Measurements from ENCODE around the gene KRTAP4-3.
"Not testable (repeated sequence)": the region's sequence is repeated elsewhere in the genome, so short reads cannot be mapped to it uniquely, and the experiment has no call there.

Gene KRTAP4-3

GRCh38 chr17:41131979-41132378 lies 36.0 kb downstream of the KRTAP4-3 start:
- TF ChIP-seq, protein P1, sequence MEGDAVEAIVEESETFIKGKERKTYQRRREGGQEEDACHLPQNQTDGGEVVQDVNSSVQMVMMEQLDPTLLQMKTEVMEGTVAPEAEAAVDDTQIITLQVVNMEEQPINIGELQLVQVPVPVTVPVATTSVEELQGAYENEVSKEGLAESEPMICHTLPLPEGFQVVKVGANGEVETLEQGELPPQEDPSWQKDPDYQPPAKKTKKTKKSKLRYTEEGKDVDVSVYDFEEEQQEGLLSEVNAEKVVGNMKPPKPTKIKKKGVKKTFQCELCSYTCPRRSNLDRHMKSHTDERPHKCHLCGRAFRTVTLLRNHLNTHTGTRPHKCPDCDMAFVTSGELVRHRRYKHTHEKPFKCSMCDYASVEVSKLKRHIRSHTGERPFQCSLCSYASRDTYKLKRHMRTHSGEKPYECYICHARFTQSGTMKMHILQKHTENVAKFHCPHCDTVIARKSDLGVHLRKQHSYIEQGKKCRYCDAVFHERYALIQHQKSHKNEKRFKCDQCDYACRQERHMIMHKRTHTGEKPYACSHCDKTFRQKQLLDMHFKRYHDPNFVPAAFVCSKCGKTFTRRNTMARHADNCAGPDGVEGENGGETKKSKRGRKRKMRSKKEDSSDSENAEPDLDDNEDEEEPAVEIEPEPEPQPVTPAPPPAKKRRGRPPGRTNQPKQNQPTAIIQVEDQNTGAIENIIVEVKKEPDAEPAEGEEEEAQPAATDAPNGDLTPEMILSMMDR (IDR thresholded peaks at IDR 0.05), result no peak

GRCh38 chr17:41127371-41127770 lies 40.6 kb downstream of the KRTAP4-3 start:
- TF ChIP-seq, protein P1 (IDR thresholded peaks at IDR 0.05), result no peak

DNA sequence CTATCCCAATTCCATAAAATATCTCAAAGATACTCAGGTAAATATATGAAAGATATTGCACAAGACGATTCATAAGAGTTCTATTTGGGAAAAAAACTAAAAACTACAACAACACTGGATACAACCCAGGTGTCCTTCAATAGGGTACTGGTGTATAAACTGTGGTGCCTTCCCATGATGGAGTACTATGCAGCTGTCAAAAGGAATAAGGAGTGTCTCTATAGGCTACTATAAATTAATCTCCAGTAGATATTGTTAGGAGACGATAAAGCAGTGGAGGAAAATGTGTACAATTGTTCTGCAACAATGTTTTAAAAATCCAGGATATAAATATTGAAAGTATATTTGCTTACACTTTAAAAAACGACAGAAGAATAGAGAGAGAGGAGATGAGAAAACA lies 41.6 kb downstream of the KRTAP4-3 start:
- TF ChIP-seq, protein P1 (IDR thresholded peaks at IDR 0.05), result no peak

- TF ChIP-seq, protein P1 (IDR thresholded peaks at IDR 0.05), result no peak
Measured at GRCh38 chr17:41125064-41125463, 43.0 kb downstream of the KRTAP4-3 start.

DNA sequence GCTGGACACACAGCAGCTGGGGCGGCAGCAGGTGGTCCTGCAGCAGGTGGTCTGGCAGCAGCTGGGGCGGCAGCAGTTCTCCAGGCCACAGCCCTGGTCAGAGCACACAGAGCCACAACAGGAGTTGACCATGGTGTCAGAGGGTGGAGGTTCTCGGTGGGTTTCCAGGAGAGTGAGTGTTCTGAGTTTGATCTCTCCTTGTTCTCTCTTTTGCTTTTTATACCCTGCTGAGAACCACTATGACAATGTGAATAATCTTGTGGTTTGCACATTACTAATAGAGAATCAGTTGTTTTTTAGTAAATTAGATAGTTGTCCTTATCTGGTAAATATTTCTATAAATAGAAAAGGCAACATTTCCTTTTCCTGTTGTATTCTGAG lies 44.0 kb downstream of the KRTAP4-3 start, which contains the start of gene KRTAP4-12:
TSS of gene KRTAP4-12 (minus strand) at position 192 of the 381 bp plus-strand sequence. CDS start at position 132, 60 bp downstream.
- TF ChIP-seq, protein P1 (IDR thresholded peaks at IDR 0.05), result not testable (repeated sequence)

- TF ChIP-seq, protein P1 (IDR thresholded peaks at IDR 0.05), result no peak
Measured at GRCh38 chr17:41121742-41122141, 46.3 kb downstream of the KRTAP4-3 start.

DNA sequence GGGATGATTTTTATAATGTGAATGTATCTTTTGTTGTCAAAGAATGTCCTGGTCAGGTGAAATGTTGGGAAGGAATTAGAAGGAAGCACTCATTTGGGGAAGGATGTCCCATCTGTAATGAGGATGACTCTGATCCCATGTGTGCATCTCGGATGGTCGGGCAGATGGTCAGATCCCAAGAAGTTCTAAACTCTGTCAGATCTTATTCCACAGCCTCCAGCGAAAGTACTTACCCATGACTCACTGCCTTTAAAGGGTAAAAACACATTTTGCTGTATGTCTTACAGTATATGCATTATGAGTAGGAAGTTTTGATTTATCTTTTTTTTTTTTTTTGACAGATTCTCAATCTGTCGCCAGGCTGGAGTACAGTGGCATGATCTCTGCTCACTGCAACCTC lies 49.3 kb downstream of the KRTAP4-3 start:
- TF ChIP-seq, protein P1 (IDR thresholded peaks at IDR 0.05), result no peak

DNA sequence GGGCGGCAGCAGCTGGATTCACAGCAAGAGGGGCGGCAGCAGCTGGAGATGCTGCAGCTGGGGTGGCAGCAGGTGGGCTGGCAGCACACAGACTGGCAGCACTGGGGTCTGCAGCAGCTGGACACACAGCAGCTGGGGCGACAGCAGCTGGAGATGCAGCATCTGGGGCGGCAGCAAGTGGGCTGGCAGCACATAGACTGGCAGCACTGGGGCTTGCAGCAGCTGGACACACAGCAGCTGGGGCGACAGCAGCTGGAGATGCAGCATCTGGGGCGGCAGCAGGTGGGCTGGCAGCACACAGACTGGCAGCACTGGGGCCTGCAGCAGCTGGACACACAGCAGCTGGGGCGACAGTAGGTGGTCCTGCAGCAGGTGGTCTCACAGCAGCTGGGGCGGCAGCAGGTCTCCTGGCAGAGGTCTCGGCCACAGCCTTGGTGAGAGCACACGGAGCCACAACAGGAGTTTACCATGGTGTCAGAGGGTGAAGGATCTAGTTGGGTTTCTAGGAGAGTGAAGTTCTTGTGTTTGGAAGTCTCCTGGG lies 50.1 kb downstream of the KRTAP4-3 start, which contains the start of gene KRTAP4-11:
TSS of gene KRTAP4-11 (minus strand) at position 528 of the 541 bp plus-strand sequence. CDS start at position 470, 58 bp downstream.
- TF ChIP-seq, protein P1 (IDR thresholded peaks at IDR 0.05), result not testable (repeated sequence)

Measured in LNCAP (cell line).